Activated T-helper 1 cell treated with anti-CD3 and anti-CD28 coated beads, Interleukin-12 subunit alpha, Interleukin-12 subunit beta, Interleukin-2, Interleukin-4 antibody, amounts not matched to agents 30 ng/mL and 10 ng/mL and 1 ng/mL, durations not matched to agents 14 hours and 24 hours and 36 hours (primary cell): ENCODE measurements around the gene ARSB. TPM values are rescaled to one million over a fixed set of nuclear protein-coding genes. Genes with fewer than 3 reads are reported as not detected.

Source experiments
- DNase-seq: peaks from one replicate; pipeline ENCODE4 v3.0.0; 2021; ENCODE audit warnings: low spot score
- H3K27ac Mint-ChIP-seq: one replicate; pipeline ENCODE4 v1.8.0; 2021; ENCODE audit warnings: mild to moderate bottlenecking, mixed read lengths
- H3K27me3 Mint-ChIP-seq: one replicate; pipeline ENCODE4 v1.8.0; 2022; ENCODE audit warnings: mild to moderate bottlenecking, moderate library complexity, mixed read lengths; ENCODE audit not compliant: insufficient read depth
- H3K36me3 Mint-ChIP-seq: one replicate; pipeline ENCODE4 v1.8.0; 2021; ENCODE audit warnings: low read depth, mixed read lengths
- H3K4me1 Mint-ChIP-seq: one replicate; pipeline ENCODE4 v1.8.0; 2021; ENCODE audit warnings: low read depth, mixed read lengths
- H3K4me3 Mint-ChIP-seq: one replicate; pipeline ENCODE4 v1.8.0; 2021; ENCODE audit warnings: mild to moderate bottlenecking, moderate library complexity, mixed read lengths
- H3K9me3 Mint-ChIP-seq: one replicate; pipeline ENCODE4 v1.8.0; 2021; ENCODE audit warnings: mixed read lengths
- intact Hi-C: fragments of 100-400 bp; cut with micrococcal nuclease; formaldehyde crosslinking; loops from one replicate; pipeline ENCODE4 v1.15.1; 2024
- total RNA-seq: library from RNA; stranded (reverse); gene quantifications from 2 replicates; pipeline ENCODE4 v1.2.3, GENCODE V29; 2022

Gene ARSB
- total RNA-seq, 1 donor from 2014 or later: 11.3 TPM

GRCh38 chr5:78964889-78965288, 20.2 kb downstream of the ARSB start:
- Mint-ChIP-seq H3K27me3 (no peaks in the 10 kb centered on the region), H3K27ac (no peak overlapping the region), H3K9me3 (no peaks in the 10 kb centered on the region), H3K4me3 (no peak overlapping the region), H3K4me1 (no peaks in the 10 kb centered on the region), H3K36me3 (peaks cover 13% of the 10 kb centered on the region)
- intact Hi-C loops: loop anchor here (1.0 kb wide), 1 partner anchor 65 kb away; no protein-coding TSS in a partner anchor
- no peak for DNase-seq

DNA sequence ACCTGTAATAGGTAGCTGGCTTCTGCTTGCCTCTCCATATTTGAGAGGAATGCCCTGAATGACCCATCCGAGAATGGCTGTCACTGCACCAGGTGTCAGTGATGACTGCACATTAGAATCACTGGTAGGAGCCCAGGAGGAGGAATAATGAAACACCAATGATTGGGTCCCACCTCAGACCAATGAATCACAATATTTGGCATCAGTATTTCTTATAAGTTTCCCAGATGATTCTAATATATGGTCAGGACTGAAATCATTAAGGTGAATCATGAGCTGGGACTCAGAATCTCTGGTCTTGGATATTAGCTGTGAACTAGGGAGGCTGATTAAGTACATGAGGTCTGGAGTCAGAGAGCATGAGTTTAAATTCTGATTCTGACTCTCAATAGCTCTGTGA, 23.4 kb downstream of the ARSB start:
- peaks cover 10% of the 10 kb centered on the region for H3K36me3 Mint-ChIP-seq
- H3K27ac Mint-ChIP-seq: no peak overlapping the region
- no peaks in the 10 kb centered on the region for H3K27me3 Mint-ChIP-seq
- H3K4me1 Mint-ChIP-seq: no peaks in the 10 kb centered on the region
- no peak for DNase-seq
- intact Hi-C loops: no loop called here
- H3K4me3 Mint-ChIP-seq: no peak overlapping the region
- no peaks in the 10 kb centered on the region for H3K9me3 Mint-ChIP-seq

DNA sequence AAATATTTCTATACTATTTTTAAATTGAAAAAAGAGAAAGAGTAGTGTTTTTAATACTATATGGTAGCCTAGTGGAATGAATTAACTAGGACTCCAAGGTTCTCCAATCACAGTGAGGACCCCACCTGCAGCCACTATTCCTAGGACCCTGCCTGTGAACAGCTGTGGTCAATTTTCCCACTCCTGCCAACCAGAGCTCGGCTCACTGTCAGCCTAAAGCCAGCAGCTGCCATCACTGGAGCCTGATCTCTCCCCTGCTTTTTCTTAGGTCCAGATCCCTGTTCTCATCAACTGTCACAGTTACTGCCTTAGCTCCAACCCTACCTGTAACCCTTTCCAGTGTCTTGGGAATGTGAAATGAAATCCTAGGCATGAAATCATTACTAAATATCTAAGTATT, 25.3 kb downstream of the ARSB start:
- DNase-seq: no peak
- Mint-ChIP-seq H3K27me3 (no peaks in the 10 kb centered on the region), H3K4me3 (no peak overlapping the region), H3K9me3 (no peaks in the 10 kb centered on the region), H3K4me1 (no peaks in the 10 kb centered on the region), H3K36me3 (peaks cover 11% of the 10 kb centered on the region), H3K27ac (no peak overlapping the region)
- intact Hi-C loops: no loop called here

DNA sequence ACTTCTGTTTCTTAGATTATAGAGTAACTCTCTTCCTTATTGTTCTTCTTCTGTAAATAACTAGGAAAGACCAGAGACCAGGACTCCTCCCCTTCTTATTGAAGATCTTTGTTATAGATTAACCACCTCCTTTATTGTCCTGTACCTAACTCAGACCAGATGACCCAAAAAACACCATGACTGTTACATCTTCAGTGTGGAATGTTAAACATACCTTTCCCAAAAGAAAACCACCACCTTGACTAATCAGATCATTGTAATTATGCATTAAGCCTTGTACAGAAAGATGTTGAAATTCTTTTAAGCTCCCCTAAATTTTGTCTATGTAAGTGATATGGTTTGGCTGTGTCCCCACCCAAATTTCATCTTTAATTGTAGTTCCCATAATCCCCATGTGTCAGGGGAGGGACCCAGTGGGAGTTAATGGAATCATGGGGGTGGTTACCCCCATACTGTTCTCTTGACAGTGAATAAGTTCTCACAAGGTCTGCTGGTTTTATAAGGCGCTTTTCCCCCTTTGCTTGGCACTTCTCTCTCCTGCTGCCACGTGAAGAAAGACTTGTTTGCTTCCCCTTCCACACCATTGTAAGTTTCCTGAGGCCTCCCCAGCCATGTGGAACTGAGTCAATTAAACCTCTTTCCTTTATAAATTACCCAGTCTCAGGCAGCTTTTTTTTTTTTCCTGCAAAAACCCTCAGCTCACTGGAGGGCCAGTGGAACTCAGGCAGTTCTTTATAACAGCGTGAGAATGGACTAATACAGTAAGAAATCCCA, 26.3 kb downstream of the ARSB start:
- no peak for DNase-seq
- no peaks in the 10 kb centered on the region for H3K27me3 Mint-ChIP-seq
- H3K4me1 Mint-ChIP-seq: peaks cover 4% of the 10 kb centered on the region
- H3K4me3 Mint-ChIP-seq: no peak overlapping the region
- H3K9me3 Mint-ChIP-seq: no peaks in the 10 kb centered on the region
- H3K36me3 Mint-ChIP-seq: peaks cover 5% of the 10 kb centered on the region
- intact Hi-C loops: no loop called here
- H3K27ac Mint-ChIP-seq: no peak overlapping the region

DNA sequence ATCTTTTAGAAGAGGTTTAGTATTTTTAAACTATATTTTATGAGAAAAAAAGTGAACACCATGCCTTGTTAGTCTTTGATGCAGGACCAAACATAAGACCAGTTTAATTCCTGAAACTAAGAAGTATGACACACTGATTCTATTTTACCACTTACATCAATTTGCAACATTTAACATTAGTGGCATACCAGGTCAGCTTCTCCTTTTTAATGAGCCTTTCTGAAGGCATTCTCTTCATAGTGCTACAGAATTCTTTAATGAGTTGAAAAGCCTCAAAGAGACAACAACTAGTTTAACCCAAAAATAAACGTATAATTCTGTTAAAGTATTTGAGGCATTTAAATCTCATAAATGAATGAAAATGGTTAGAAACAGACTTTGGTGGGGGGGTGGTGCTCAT, 28.2 kb downstream of the ARSB start:
- Mint-ChIP-seq H3K9me3 (no peaks in the 10 kb centered on the region), H3K36me3 (peaks cover 8% of the 10 kb centered on the region), H3K27ac (no peak overlapping the region), H3K4me3 (no peak overlapping the region), H3K27me3 (no peaks in the 10 kb centered on the region), H3K4me1 (peaks cover 21% of the 10 kb centered on the region)
- intact Hi-C loops: no loop called here
- DNase-seq: no peak

- Mint-ChIP-seq H3K9me3 (no peaks in the 10 kb centered on the region), H3K4me3 (no peak overlapping the region), H3K4me1 (peaks cover 21% of the 10 kb centered on the region), H3K27ac (peak overlapping the region; percentile 59), H3K27me3 (no peaks in the 10 kb centered on the region), H3K36me3 (peaks cover 4% of the 10 kb centered on the region)
- no peak for DNase-seq
- intact Hi-C loops: loop anchor here (1.0 to 5.0 kb wide), 2 partner anchors 32 to 51 kb away; partner anchors contain the start of gene ARSB
Measured at GRCh38 chr5:78953092-78953800, 31.9 kb downstream of the ARSB start.

DNA sequence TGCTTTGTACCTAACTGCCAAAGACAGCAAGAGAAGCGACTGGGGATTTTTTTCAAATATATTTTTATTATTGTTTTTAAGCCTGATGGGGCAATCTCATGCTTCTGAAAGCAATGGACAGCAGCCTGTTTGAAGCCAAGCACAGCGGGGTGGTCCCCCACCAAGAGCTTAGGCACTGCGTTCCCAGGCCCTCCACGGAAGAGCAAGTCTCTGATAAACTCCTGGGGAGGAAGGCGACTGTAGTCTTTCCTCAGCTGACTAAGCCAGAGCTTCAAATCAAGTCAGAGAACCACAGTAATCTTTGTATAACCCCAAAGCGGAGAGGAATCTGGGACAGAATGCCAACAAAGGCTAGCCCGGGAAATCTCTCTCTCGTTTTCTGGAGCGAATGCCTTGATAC, 54.4 kb downstream of the ARSB start:
- H3K36me3 Mint-ChIP-seq: peaks cover 2% of the 10 kb centered on the region
- no peak overlapping the region for H3K27ac Mint-ChIP-seq
- H3K4me3 Mint-ChIP-seq: no peak overlapping the region
- no peaks in the 10 kb centered on the region for H3K27me3 Mint-ChIP-seq
- DNase-seq: no peak
- H3K4me1 Mint-ChIP-seq: no peaks in the 10 kb centered on the region
- intact Hi-C loops: no loop called here
- H3K9me3 Mint-ChIP-seq: no peaks in the 10 kb centered on the region

DNA sequence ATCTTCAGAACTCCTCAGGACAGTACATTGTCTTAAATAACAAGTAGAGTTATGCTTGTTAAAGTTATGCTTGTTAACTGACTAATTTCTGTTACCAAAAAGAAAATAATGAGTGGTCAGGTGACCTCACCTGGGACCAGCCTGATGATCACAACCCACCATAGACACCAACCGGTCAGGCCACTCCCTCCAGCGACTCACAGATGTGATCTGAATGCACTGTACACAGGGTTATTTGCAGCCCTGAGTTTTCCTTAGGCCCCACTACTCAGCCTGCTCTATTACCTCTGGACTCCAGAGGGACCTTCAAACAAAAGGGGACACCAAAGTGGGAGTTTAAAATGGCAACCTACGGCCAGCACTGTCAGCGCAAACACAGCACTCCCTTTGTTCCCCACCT, 55.3 kb downstream of the ARSB start:
- Mint-ChIP-seq H3K27ac (no peak overlapping the region), H3K4me1 (no peaks in the 10 kb centered on the region), H3K9me3 (no peaks in the 10 kb centered on the region), H3K36me3 (peaks cover 2% of the 10 kb centered on the region), H3K4me3 (no peak overlapping the region), H3K27me3 (no peaks in the 10 kb centered on the region)
- no peak for DNase-seq
- intact Hi-C loops: no loop called here

DNA sequence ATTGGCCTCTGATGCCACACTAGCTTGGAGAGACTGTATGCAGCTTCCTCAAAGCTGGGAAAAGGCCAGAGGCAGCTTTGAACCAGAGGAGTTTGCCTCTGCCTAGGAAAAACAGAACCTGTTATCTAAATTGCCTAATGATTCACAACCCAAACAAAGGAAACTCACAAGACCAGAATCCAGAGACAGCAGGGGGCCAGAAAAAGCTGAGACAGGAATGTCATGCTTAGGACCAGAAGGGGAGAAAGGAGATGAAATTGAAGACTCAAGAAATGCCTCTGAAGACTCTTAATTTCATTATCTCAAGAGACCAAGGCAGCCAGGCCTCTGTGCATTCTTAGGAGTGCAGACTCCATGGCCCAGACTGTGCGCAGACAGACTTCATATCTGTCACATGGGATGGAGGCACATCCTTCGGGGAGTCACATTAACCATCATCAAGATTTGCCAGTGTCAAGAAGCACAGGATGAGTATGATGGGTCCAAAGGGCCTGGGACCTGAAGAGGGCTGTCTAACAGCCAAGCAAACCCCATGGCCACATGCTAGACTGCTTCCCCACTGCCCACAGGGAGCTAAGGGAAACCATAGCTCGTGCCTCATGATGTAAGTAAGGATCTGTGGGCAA, 57.3 kb downstream of the ARSB start:
- H3K27ac Mint-ChIP-seq: no peak overlapping the region
- no peaks in the 10 kb centered on the region for H3K9me3 Mint-ChIP-seq
- intact Hi-C loops: no loop called here
- DNase-seq: no peak
- no peaks in the 10 kb centered on the region for H3K27me3 Mint-ChIP-seq
- H3K36me3 Mint-ChIP-seq: peaks cover 2% of the 10 kb centered on the region
- H3K4me1 Mint-ChIP-seq: no peaks in the 10 kb centered on the region
- no peak overlapping the region for H3K4me3 Mint-ChIP-seq

DNA sequence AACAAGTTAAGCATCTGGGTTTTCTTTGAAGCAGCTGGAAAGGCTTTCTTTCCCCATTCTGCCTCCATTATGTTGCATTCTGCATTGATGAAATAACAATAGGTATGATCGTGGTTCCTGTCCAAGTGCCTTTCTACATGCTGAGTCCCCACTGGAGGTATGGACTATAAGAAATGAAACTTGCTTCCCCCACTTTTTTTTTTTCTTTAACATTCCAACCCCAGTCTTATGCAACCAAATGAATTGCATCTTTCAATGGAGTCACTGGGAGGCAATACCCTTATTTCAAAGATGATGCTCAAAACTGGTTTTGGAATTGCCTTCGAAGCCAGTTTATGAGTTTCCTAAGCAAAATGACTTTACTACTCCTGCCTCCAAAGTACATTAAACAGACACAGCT, 58.9 kb downstream of the ARSB start:
- intact Hi-C loops: no loop called here
- no peaks in the 10 kb centered on the region for H3K27me3 Mint-ChIP-seq
- no peaks in the 10 kb centered on the region for H3K4me1 Mint-ChIP-seq
- H3K27ac Mint-ChIP-seq: no peak overlapping the region
- DNase-seq: no peak
- H3K4me3 Mint-ChIP-seq: no peak overlapping the region
- H3K36me3 Mint-ChIP-seq: peaks cover 2% of the 10 kb centered on the region
- no peaks in the 10 kb centered on the region for H3K9me3 Mint-ChIP-seq

DNA sequence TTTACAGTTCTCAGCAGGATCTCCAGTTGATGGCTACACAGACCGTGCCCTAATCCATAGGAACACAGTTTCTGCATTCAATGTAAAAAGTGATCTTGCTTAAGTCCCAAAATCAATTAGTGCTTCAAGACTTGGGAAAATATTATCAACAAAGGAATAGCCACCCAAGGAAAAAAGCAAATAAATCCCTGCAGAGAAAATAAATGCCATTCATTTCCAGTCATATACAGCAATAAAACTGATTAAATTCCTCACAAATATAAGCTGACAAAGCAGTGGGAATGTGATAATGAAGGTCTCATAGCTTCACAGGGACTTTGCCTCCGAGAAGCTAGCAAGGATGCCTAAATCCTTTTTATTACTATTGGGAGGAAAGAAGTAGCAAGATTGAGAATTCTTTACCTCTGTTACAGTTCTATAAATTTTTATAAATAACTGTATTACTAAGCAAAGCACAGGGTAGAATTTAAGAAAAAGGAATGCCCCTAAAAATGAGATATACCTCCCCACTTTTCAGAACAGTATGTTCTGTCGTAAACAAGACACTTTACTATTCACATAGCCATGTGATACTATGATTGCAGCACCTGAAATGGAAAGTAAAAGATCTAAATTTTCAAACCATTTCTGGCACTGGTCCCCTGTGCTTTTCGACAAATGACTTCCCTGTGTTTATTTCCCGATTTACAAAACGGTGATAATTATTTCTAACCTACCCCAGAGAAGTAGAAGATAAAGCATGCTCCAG, 59.8 kb downstream of the ARSB start:
- Mint-ChIP-seq H3K27ac (no peak overlapping the region), H3K4me3 (no peak overlapping the region), H3K4me1 (no peaks in the 10 kb centered on the region), H3K36me3 (peaks cover 2% of the 10 kb centered on the region), H3K27me3 (no peaks in the 10 kb centered on the region), H3K9me3 (no peaks in the 10 kb centered on the region)
- no peak for DNase-seq
- intact Hi-C loops: no loop called here

DNA sequence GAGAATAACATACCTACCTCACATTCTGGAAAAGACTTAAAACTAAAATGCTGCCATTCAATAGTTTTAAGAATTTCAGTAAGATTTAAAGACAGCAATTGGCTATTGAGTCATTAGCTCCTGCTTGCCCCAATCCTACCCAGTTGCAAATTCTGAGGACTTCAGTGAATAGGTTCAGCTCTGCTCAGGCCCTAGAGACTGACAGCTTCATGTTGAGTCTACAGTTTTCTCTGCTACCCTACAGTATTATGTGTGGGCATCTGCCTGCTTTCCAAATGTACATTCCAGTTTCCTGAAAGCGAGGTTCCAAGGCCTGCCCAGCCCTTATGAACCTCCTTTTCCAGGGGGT, 61.5 kb downstream of the ARSB start:
- no peak overlapping the region for H3K4me3 Mint-ChIP-seq
- no peak for DNase-seq
- H3K4me1 Mint-ChIP-seq: no peaks in the 10 kb centered on the region
- no peaks in the 10 kb centered on the region for H3K27me3 Mint-ChIP-seq
- no peaks in the 10 kb centered on the region for H3K36me3 Mint-ChIP-seq
- intact Hi-C loops: no loop called here
- no peaks in the 10 kb centered on the region for H3K9me3 Mint-ChIP-seq
- no peak overlapping the region for H3K27ac Mint-ChIP-seq
